ENCODE measurements around the gene RGP1.

DNA sequence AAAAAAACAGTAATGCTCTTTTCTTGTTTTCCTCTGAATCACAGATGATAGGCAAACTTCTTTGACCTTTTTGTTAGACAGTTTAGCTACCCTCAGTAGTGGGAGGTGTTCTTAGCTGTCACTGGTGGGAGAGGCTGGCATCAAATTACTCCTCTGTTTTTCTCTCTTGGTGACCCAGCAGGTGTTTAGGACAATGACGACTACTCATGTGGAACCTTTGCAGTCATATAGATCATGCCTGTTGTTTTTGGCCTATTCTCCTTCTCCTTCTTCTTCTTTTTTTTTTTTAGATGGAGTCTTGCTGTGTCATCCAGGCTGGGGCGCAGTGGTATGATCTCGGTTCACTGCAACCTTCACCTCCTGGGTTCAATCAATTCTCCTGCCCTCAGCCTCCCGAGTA lies 26.9 kb downstream of the RGP1 start:
- TF ChIP-seq EZH2phosphoT487 (IDR thresholded peaks at IDR 0.05; ENCODE audit: borderline replicate concordance): no peak
- TF ChIP-seq, protein P1, sequence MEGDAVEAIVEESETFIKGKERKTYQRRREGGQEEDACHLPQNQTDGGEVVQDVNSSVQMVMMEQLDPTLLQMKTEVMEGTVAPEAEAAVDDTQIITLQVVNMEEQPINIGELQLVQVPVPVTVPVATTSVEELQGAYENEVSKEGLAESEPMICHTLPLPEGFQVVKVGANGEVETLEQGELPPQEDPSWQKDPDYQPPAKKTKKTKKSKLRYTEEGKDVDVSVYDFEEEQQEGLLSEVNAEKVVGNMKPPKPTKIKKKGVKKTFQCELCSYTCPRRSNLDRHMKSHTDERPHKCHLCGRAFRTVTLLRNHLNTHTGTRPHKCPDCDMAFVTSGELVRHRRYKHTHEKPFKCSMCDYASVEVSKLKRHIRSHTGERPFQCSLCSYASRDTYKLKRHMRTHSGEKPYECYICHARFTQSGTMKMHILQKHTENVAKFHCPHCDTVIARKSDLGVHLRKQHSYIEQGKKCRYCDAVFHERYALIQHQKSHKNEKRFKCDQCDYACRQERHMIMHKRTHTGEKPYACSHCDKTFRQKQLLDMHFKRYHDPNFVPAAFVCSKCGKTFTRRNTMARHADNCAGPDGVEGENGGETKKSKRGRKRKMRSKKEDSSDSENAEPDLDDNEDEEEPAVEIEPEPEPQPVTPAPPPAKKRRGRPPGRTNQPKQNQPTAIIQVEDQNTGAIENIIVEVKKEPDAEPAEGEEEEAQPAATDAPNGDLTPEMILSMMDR (conservative IDR thresholded peaks at IDR 0.05; ENCODE audit: low read length): no peak
